B cell (primary cell): ENCODE data around the gene GRIK3. TPM values are rescaled to one million over a fixed set of nuclear protein-coding genes. Genes with fewer than 3 reads are reported as not detected.

Experiments used
- ATAC-seq: fragments of 200-7000 bp; cut with Tn5 transposase; one replicate; pipeline ENCODE4 v1.10.0; 2021; ENCODE audit warnings: low read depth, mild to moderate bottlenecking, moderate number of reproducible peaks, moderate library complexity
- CTCF ChIA-PET: fragments of 350-600 bp; sonication (Branson Sonifier 250); formaldehyde crosslinking; loops from one replicate; lab custom pipeline; 2021; ENCODE audit warnings: antibody characterized with exemption, inconsistent platforms; lab: Charles Lee
- POLR2A ChIA-PET: fragments of 350-600 bp; sonication (Branson Sonifier 250); formaldehyde crosslinking; loops from one replicate; lab custom pipeline; 2021; ENCODE audit warnings: antibody characterized with exemption; lab: Charles Lee
- DNase-seq: peaks from one replicate; pipeline ENCODE4 v3.0.0; 2013
- H2AFZ ChIP-seq: 2 replicates; pipeline ENCODE4 v1.6.1; 2012; ENCODE audit warnings: mild to moderate bottlenecking, low read depth, low read length; ENCODE audit not compliant: insufficient read depth, poor library complexity, severe bottlenecking
- H3K27ac ChIP-seq, 2 donors: 1 replicate in 1 of 2; 2 replicates in 1 of 2; pipeline ENCODE4 v1.5.1; 2012 to 2013; ENCODE audit warnings: low read length in 2 of 2, mild to moderate bottlenecking in 2 of 2, moderate library complexity in 1 of 2
- H3K27me3 ChIP-seq, 4 experiments: fragments of 200-600 bp in 1 of 4; sonication (generic) in 1 of 4; replicated peaks in 1 of 4; 1 replicate in 2 of 4; 2 replicates in 2 of 4; pipeline versions ENCODE4 v1.6.1 to v1.7.0; 2013 to 2016; ENCODE audit warnings: low read length in 3 of 4, mild to moderate bottlenecking in 2 of 4, mixed read lengths in 1 of 4, moderate library complexity in 1 of 4; ENCODE audit not compliant: insufficient read depth in 4 of 4, control insufficient read depth in 3 of 4; ENCODE audit errors: control extremely low read depth in 1 of 4
- H3K36me3 ChIP-seq, 2 experiments: replicated peaks in 1 of 2; 1 replicate in 1 of 2; 2 replicates in 1 of 2; pipeline versions ENCODE4 v1.6.1 to v1.7.1; 2013; ENCODE audit warnings: low read length in 1 of 2; ENCODE audit not compliant: insufficient read depth in 2 of 2, control insufficient read depth in 1 of 2; ENCODE audit errors: control extremely low read depth in 1 of 2, extremely low read depth in 1 of 2
- H3K4me1 ChIP-seq, 2 donors: fragments of 200-600 bp in 1 of 2; sonication (generic) in 1 of 2; 1 replicate in 1 of 2; 2 replicates in 1 of 2; pipeline versions ENCODE4 v1.5.1 to v1.6.1; 2013 to 2017; ENCODE audit warnings: low read length in 2 of 2; ENCODE audit not compliant: control insufficient read depth in 2 of 2, insufficient read depth in 2 of 2
- H3K4me2 ChIP-seq: replicated peaks from 2 replicates; pipeline ENCODE3; 2012; ENCODE audit warnings: mild to moderate bottlenecking, low read depth, low read length; ENCODE audit not compliant: poor library complexity, severe bottlenecking
- H3K4me3 ChIP-seq, 5 experiments: fragments of 200-600 bp in 1 of 5; sonication (generic) in 1 of 5; 1 replicate in 3 of 5; 2 replicates in 2 of 5; pipeline versions ENCODE4 v1.5.1 to v1.7.0; 2011 to 2016; ENCODE audit warnings: low read length in 4 of 5, mild to moderate bottlenecking in 4 of 5, low read depth in 2 of 5, control low read depth in 1 of 5, moderate library complexity in 1 of 5; ENCODE audit not compliant: insufficient read depth in 1 of 5; ENCODE audit errors: control extremely low read depth in 1 of 5, extremely low read depth in 1 of 5
- H3K79me2 ChIP-seq: fragments of 200-600 bp; sonication (generic); one replicate; pipeline ENCODE4 v1.6.0; 2016; ENCODE audit warnings: low read length; ENCODE audit not compliant: control insufficient read depth, insufficient read depth
- H3K9ac ChIP-seq: fragments of 200-600 bp; sonication (generic); 2 replicates; pipeline ENCODE4 v1.6.1; 2017; ENCODE audit warnings: mild to moderate bottlenecking, low read length, moderate library complexity
- H3K9me3 ChIP-seq, 3 donors: one replicate each; pipeline versions ENCODE4 v1.6.1 to v1.7.1; 2013; ENCODE audit warnings: low read length in 2 of 3; ENCODE audit not compliant: control insufficient read depth in 2 of 3, insufficient read depth in 1 of 3; ENCODE audit errors: control extremely low read depth in 1 of 3
- H4K20me1 ChIP-seq: 2 replicates; pipeline ENCODE4 v1.6.0; 2012; ENCODE audit warnings: mild to moderate bottlenecking, low read length; ENCODE audit not compliant: insufficient read depth, control insufficient read depth, poor library complexity, severe bottlenecking
- H3K27ac Mint-ChIP-seq: one replicate; pipeline ENCODE4 v1.8.0; 2021; ENCODE audit warnings: mixed read lengths
- H3K27me3 Mint-ChIP-seq: one replicate; pipeline ENCODE4 v1.8.0; 2021; ENCODE audit warnings: mixed read lengths
- H3K4me1 Mint-ChIP-seq: one replicate; pipeline ENCODE4 v1.8.0; 2021; ENCODE audit warnings: mixed read lengths
- H3K4me3 Mint-ChIP-seq: one replicate; pipeline ENCODE4 v1.8.0; 2021; ENCODE audit warnings: mixed read lengths
- H3K9me3 Mint-ChIP-seq: one replicate; pipeline ENCODE4 v1.8.0; 2022; ENCODE audit warnings: mixed read lengths; ENCODE audit not compliant: insufficient read depth
- CTCF ChIP-seq: fragments of 200-600 bp; IDR thresholded peaks from one replicate; pipeline ENCODE4 v1.8.0; 2022; ENCODE audit warnings: antibody characterized with exemption, mild to moderate bottlenecking
- EZH2 ChIP-seq: IDR thresholded peaks from 2 replicates; pipeline ENCODE4 v1.6.1; 2012; ENCODE audit warnings: borderline replicate concordance, low read depth, mild to moderate bottlenecking, moderate library complexity, low read length; ENCODE audit not compliant: insufficient read depth, poor library complexity, severe bottlenecking
- WGBS: methylation state at CpG from one replicate; pipeline ENCODE4 v1.1.5; 2013; ENCODE audit warnings: missing lambda C conversion rate; ENCODE audit not compliant: insufficient coverage; 5-methylcytosine and 5-hydroxymethylcytosine counted together
- intact Hi-C: fragments of 100-400 bp; cut with micrococcal nuclease; formaldehyde crosslinking; loops from one replicate; pipeline ENCODE4 v1.10.0; 2022
- polyA plus RNA-seq: library from polyadenylated mRNA; depleted of rRNA; stranded (reverse); fragments of >200 nt; gene quantifications from 2 replicates; pipeline ENCODE4 v1.2.3, GENCODE V29; 2012
- total RNA-seq, 2 donors: library from RNA; stranded (reverse); fragments of 120-200 nt in 1 of 2; gene quantifications; 1 replicate in 1 of 2; 2 replicates in 1 of 2; pipeline versions ENCODE4 v1.2.3 to v1.2.4, GENCODE V29; 2013 to 2022

GRIK3 gene
- total and polyA plus RNA-seq, 2 donors (not counting 1 experiment from before 2014, with no cell fraction given) = 0.12 to 1.5 TPM

DNA sequence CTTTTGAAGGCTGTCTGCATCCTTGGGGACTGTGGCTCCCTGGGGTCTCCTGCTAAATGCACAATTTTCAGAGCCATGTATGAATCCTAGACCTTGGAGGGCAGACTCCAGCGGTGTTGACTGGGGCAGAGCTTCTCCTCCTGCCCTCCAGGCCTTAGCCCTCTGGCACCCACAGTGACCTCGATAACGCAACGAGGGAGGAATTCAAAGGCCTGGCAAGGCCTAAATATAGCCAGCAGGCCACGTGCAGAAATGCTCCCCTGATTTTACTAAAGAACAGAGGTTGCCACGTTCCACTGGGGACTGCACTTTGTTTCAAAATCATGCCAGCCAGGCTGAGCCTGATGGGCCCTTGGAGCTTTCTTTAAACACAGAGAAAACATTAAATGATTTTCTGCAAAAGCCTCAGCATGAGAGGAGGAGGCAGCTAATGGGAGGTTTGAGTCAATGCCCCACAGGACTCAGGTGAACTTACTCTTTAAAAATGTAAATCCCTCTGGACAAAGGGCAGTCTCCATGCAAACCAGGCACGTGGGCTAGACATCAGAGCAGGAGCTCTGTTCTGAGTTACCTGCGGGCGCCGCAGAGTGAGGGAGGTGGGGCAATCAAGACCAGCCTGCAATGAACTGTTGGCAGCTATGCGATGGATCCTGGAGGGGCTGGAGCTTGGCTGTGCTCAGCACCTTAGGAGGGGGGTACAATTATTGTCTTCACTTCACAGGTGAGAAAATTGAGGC lies 28.0 kb downstream of the GRIK3 start:
- H3K27me3 Mint-ChIP-seq = peaks cover 20% of the 10 kb centered on the region
- ChIA-PET POLR2A (no interaction called here), CTCF (no interaction called here)
- Histone ChIP-seq H3K27me3 (no peaks in the 10 kb centered on the region), H4K20me1 (no peaks in the 10 kb centered on the region), H3K9ac (no peak overlapping the region), H3K9me3 (no peaks in the 10 kb centered on the region), H2AFZ (no peak overlapping the region), H3K4me2 (no peak overlapping the region), H3K4me3 (no peak overlapping the region), H3K27ac (no peak overlapping the region), H3K36me3 (no peaks in the 10 kb centered on the region), H3K79me2 (no peaks in the 10 kb centered on the region), H3K4me1 (no peaks in the 10 kb centered on the region)
- H3K4me3 Mint-ChIP-seq = no peak overlapping the region
- no peak for TF ChIP-seq EZH2
- no peak for TF ChIP-seq CTCF
- intact Hi-C loops = no loop called here
- no peak for DNase-seq
- no peaks in the 10 kb centered on the region for H3K4me1 Mint-ChIP-seq
- ATAC-seq = no peak
- WGBS = 83% methylated on average over 10 of the region's 11 CpGs
- no peak overlapping the region for H3K27ac Mint-ChIP-seq
- H3K9me3 Mint-ChIP-seq = no peaks in the 10 kb centered on the region

- TF ChIP-seq EZH2 = no peak
- TF ChIP-seq CTCF = no peak
- Histone ChIP-seq H3K4me3 (no peak overlapping the region), H3K9me3 (no peaks in the 10 kb centered on the region), H3K36me3 (no peaks in the 10 kb centered on the region), H3K4me1 (no peaks in the 10 kb centered on the region), H2AFZ (no peak overlapping the region), H3K9ac (no peak overlapping the region), H3K79me2 (no peaks in the 10 kb centered on the region), H3K27ac (no peak overlapping the region), H3K4me2 (no peak overlapping the region), H4K20me1 (no peaks in the 10 kb centered on the region), H3K27me3 (no peaks in the 10 kb centered on the region)
- Mint-ChIP-seq H3K9me3 (no peaks in the 10 kb centered on the region), H3K4me3 (no peak overlapping the region), H3K27me3 (peaks cover 16% of the 10 kb centered on the region), H3K4me1 (no peaks in the 10 kb centered on the region), H3K27ac (no peak overlapping the region)
- WGBS = no CpG with 5 or more reads among the region's 3 CpGs
- intact Hi-C loops = no loop called here
- ChIA-PET CTCF (no interaction called here), POLR2A (no interaction called here)
- no peak for ATAC-seq
- DNase-seq = no peak
These were observed 31.4 kb downstream of the GRIK3 start for GRCh38 chr1:37002898-37003297.
